ENCODE measurements around the gene FAIM2. TPM values are rescaled to one million over a fixed set of nuclear protein-coding genes. Genes with fewer than 3 reads are reported as not detected.

The FAIM2 gene
- total RNA-seq, 1 donor from 2014 or later, result 17.9 TPM

GRCh38 chr12:49900371-49900770, 3.3 kb downstream of the FAIM2 start:
- no peak for FAIRE-seq
- DNase-seq (ENCODE audit: low spot score in 2 of 2), result no peak

- DNase-seq (ENCODE audit: low spot score in 2 of 2) (no peak), FAIRE-seq (no peak)
Observed at GRCh38 chr12:49899921-49900320, 3.8 kb downstream of the FAIM2 start.

DNA sequence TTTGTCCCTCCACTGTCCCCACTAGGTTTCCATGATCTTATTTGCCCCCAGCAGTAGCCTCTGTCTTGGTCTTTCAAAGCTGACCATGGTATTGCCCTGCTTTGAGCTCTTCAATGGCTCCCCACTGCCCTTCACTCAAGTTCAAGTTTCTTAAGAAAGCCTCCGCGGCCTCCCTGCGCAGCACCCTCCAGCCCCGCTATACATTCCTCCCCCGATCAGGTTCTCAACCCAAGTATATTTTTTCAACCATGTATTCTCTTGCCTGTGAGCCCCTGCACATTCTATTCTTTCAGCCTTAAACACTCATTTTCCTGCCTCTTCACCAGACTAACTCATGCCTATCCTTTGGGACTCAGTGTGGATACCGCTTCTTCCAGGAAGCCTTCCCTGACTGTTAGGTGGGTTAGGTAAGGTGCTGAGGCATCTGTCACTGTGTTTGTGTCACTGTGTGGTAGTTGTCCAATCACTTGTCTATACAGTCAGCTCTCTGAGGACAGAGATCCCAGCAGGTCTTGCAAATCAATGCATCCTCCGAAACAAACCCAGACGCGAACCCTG, 4.3 kb downstream of the FAIM2 start:
- FAIRE-seq, result no peak

DNA sequence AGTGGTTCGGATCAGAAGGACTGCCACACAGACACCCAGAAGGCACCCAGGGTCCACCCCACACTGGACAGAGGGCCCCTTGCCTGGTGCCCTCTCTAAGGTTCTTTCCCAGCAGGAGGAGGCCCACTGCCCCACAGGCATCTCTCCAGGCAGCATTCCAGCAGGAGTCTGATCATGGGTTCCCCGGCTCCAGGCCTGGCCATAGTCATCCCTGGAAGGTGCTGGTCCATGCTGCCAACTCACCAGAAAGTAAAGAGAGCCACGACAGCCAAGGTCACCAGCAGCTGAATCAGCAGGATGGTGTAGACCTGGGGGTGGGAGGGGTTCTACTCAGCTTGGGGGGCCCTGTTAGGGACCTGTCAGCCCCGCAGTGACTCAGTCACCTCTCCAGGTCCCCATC, 6.4 kb downstream of the FAIM2 start:
- FAIRE-seq (no peak), DNase-seq (ENCODE audit: low spot score in 2 of 2) (no peak)

More for the DNA sequence above, 4.3 kb downstream of the FAIM2 start:
- no peak for DNase-seq (ENCODE audit: low spot score in 2 of 2)

DNA sequence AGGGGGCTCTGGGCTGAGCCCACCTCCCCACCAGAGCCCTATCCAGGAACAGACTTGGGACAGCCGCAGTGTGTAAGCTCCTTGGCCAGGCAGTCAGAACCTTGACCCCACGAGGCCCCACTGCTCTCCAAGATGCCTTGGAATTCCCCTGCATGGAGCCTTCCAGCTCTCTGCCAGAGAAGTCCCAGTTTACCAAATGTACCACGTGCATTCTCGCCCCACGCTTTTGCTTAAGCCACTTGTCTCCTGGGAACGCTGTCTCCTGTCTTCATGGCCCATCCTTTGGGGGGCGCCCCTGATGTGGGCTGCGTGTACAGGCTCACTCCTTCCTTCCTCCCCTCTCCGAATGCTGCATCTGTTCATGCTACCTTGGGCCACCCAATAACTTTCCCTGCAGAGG, 7.9 kb downstream of the FAIM2 start:
- no peak for FAIRE-seq
- DNase-seq (ENCODE audit: low spot score in 2 of 2), result no peak

DNA sequence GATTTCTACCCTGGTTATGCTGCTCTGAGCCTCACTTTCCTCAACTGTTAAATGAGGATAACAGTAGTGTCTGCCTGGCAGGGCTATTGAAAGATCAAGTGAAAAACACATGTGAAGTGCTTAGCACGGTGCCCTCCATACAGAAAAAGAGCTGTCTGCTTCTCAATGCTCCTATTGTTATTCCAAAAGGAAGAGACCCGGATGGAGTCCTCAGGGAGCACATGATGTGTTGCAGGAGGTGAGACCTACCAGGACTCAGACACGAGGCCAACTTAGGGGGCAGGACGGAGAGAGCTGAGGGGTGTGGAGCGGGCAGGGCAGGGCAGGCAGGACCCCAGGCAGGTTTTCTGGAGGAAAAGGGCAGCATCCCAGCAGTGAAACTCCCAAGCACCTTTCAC, 8.9 kb downstream of the FAIM2 start:
- FAIRE-seq, result no peak
- DNase-seq (ENCODE audit: low spot score in 2 of 2), result no peak

DNA sequence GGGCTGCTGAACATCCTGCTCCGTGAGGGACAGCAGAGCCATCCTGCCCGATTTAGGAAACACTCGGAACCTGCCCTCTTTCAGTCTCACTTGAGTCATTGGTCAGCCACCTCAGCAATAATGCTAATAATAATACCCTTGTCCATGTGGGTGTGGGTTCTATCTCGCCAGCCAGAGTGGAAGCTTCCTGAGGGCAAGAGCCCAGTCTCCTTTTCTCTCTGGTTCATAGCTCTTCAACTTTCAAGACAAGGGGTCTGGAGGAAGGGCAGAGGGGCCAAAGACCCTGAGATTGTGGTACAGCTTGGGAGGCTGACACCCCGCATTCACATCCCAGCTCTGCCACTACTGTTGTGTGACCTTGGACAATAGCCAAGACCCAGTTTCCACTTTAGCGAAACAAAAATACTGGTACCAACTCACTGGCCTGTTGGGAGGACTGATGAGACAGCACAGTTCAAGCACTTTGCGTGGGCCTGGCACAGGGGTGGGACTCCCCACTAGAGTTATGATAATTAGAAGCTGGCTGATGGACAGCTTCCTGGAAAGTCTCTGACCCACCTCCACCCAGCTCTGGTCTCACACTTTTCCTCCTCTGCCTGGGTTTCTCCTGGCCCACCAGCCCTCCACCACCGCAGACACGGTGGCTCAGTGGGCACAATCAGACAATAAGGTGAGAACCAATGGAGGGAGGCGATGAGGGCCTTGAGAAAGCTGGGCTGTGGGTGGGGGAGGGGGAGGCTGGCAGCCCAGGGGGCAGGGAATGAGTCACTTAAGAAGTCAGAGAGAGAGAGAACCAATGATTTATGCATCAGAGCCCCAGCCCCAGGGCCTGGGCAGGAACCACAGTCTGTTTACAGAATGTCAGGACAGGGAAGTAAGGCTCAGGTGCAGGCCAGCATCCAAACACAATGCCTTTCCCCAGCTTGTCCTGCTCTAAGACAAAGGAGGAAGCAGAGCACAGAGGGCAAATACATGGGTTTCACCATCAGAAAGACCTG, 9.6 kb downstream of the FAIM2 start:
- DNase-seq (ENCODE audit: low spot score in 2 of 2), result no peak
- FAIRE-seq, result no peak

DNA sequence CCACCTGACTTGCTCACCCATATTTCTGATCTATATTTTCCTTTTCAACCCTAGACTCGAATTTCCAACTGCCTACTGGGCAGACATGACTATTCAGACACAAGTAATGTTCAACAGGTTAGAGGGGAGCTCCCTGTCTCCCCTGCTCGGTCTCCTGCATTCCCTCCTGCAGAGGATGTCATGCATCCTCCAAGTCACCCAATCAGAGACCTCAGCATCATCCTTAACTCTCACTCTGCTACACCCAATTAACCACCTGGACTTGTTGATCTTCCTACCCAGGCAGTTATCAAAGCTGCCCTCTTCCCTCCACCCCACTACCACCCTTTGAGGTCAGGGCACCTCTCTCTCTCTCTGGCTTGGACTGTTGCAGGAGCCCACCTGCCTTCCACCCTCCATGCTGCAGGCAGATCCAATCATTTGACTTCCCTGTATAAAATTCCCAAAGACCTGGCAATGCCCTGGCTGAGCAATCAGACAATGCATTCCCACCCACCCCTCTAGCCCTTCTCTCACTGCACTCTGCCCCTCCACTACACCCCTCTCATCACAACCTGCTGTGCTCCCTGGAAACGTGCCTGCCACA, 10.9 kb downstream of the FAIM2 start:
- FAIRE-seq, result no peak
- no peak for DNase-seq (ENCODE audit: low spot score in 2 of 2)

DNA sequence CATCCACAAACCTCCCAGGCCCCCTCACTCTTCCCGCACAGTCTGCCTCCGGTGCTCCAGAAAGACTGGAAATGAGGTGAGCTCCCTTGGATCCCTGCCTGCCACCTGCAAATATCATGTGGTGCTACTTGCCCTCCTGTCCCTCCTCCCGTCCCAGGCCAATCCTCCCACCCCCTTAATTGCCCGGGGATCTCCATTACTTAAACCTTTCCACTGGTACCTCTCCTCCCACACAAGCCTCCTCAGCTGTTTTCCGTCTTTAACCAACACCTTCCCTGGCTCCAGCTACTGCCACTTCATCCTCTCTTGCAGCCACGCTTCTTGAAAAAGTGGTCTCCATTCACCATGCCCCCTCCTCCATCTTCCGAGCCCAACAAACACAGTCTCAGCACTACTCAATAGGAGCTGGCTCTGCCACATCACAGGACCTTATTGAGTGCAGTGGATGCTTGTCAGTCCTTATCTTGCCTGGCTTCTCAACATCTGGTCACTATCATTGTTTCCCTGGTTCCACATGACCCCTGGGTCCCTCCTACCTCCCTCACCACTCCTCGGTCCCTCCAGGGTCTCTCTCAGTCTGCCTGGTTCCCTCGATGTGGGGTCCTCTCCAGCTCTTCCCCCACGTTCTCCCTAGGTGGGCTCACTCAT, 11.5 kb downstream of the FAIM2 start:
- DNase-seq (ENCODE audit: low spot score in 2 of 2) (no peak), FAIRE-seq (no peak)

- no peak for DNase-seq (ENCODE audit: low spot score in 2 of 2)
- FAIRE-seq, result no peak
Observed at GRCh38 chr12:49891476-49891875, 12.2 kb downstream of the FAIM2 start.

DNA sequence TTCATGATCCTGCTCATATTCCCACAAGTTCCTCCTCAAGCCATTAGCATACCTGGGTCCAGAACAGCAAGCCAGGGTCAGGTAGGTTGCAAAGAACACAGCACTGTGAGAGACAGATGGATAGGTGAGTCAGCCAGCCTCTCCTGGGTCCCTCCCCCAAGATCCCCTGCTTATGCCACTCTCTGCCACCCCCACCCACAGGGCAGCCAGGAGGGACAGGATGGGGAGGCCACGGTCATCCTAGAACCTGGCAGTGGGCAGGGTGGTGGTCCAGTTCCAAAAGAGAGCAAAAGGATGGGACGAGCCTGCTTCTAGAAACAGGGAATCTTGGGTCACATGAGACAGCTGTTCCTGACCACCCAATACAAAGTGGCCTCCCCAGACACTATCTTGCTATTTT, 12.7 kb downstream of the FAIM2 start:
- no peak for FAIRE-seq

GRCh38 chr12:49890096-49890461, 13.6 kb downstream of the FAIM2 start:
- DNase-seq (ENCODE audit: low spot score in 2 of 2), result no peak
- FAIRE-seq, result no peak

More for the DNA sequence above, 12.7 kb downstream of the FAIM2 start:
- no peak for DNase-seq (ENCODE audit: low spot score in 2 of 2)

DNA sequence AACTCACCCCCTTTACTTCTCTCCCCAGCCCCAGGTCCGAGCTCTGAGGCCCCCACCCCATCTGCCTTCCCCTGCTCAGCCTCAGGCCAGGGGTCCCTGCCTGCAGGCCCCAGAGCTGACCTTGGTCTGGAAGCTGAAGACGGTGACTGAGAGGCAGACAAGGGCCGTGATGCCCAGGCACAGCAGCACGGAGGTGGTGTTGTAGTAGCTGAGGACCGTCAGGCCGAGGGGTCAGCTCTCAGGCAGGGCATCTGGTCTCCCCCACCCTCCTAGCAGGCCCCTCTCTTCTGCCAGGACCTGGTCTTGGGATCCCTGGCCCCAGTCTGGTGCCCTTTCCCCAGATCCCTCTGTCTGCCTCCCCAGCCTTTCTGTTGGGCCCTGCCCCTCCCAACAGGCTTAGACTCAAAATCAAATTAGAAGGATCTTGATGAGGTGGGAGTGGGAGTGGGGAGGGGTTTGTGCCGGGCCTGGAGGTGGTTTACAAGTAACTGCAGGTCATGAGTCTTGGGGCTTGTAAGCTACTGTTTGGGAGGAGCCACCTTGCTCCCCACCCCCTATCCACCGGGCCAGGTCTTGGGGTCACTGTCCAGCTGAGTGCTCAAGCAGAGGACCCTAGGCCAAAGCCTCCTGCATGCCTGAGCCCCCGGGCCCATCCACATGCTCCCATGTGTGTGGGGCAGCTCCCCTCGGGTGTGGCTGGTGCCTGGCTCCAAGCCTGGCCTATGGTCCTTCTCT, 14.2 kb downstream of the FAIM2 start:
- no peak for FAIRE-seq

DNA sequence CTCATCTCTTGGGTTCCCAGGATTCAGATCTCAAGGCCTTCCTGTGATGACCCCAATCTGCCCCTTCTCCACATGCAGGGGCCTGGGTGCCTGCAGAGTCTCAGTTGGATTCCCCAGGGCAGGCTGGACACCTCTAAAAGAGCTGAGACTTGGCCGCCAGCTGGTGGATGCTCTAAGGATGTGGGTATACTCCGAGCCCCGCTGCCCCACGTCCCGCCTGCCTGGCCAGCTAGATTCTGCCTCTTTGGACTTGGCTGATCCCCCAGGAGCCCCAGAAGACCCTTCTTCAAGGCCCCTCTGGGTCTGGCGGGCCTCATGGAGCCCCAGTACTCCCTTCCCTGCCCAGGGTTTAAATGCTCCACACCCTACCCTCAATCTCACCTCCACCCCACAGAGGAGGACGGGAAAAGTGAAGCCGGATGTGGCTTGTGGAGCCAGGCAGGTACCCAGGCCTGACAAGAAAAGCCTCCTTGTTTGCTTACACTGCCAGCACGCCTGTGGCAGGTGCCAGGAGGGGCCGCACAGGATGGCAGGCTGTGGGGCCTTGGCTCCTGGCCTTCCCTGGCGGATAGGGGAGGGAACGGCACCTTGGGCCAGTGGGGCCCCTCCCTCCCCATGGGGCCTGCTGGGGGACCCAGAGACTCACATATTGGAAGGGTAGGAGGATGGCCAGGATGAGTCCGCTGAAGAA, 15.1 kb downstream of the FAIM2 start:
- no peak for DNase-seq (ENCODE audit: low spot score in 2 of 2)
- FAIRE-seq, result no peak

More for the DNA sequence above, 14.2 kb downstream of the FAIM2 start:
- DNase-seq (ENCODE audit: low spot score in 2 of 2), result no peak

DNA sequence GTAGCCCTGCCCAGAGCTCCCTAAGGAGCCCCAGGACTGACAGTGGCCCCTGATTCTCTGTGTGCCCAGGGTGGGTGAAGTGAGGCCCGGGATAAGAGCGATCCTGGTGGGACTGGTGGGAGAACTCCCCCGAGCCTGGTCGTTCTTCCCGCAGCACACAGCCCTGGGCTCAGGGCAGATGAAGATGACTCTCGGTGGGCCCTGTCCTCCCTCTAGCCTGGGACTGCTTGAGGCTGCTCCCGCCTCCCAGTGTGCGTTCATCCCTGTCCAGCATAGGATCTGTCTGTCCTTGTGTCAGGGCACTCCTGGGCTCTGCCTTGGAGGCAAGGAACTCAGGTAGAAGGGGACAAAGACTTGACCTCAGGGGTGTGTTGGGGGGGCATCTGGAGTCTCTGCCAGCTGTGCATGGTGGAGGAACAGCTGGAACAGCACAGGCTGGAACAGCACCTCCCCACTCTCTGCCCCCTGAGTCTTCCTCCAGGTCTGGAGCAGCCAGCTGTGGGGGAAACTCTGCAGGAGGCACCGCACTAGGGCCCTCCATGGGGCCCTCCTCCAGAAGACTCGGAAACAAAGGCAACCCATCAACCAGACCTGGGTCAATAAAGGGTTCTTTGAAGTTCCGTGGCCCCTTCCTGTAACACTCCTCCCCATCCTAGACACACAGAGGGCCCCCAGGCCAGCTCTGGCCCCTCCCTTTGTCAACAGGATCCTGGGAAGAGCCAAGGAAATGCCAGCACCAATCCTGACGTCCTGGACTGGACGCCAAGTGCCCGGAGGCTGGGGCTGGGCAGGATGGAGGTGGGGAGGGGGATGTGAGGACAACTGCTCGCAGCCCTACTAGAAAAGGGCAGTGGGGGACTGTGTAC, 15.9 kb downstream of the FAIM2 start:
- no peak for DNase-seq (ENCODE audit: low spot score in 2 of 2)
- FAIRE-seq, result no peak

DNA sequence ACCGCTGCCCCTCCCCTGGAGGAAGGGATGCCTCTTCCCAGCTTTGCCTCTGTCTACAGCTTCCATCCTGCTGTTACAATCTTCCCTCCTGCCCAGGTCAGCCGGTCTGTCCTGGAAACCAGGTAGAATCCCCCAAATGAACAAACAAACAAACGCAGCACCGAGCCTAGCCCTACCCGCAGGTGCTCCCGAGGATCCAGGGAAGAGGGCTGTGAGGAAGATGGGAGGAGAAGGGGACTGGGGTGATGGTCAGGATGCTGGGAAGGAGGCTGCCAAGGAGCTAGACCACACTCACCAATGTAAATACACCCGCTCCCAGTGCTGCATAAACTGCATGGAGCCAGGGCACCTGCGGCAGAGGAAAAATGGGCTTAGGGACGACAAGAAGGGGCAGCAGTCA, 16.6 kb downstream of the FAIM2 start:
- DNase-seq (ENCODE audit: low spot score in 2 of 2) (no peak), FAIRE-seq (no peak)

- DNase-seq (ENCODE audit: low spot score in 2 of 2) (no peak), FAIRE-seq (no peak)
Observed at GRCh38 chr12:49885663-49886461, 17.8 kb downstream of the FAIM2 start.

GRCh38 chr12:49885118-49885517, 18.6 kb downstream of the FAIM2 start:
- DNase-seq (ENCODE audit: low spot score in 2 of 2) (no peak), FAIRE-seq (no peak)

Measured in frontal cortex (tissue), 4 donors.